GM12872 (cell line): ENCODE results near the gene SSBP3.

Experiments
- TF ChIP-seq, protein P1 (sequence below): IDR thresholded peaks from 3 replicates; pipeline ENCODE4 v1.5.1; 2011; ENCODE audit warnings: low read depth, mild to moderate bottlenecking, low read length, moderate library complexity; ENCODE audit not compliant: insufficient read depth

SSBP3 gene

DNA sequence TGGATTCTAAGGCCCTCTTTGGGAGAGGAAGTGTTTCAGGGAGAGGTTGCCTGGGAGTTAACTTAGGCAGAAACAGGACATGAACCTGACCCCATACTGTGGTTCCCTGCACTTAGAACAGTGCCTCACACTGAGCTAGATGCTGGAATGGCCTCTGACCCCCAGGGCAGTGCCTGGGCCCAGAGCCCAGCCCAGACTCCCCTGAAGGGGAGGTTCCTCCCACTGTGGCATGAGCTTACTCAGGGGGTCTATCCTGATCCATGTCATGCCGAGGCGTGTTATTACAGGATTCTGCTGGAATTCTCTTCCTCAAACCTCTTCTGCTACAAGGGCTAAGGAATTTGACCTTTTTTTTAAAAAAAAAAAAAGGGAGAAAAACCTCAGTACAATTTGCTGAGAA, 134.1 kb downstream of the SSBP3 start:
- TF ChIP-seq, protein P1, sequence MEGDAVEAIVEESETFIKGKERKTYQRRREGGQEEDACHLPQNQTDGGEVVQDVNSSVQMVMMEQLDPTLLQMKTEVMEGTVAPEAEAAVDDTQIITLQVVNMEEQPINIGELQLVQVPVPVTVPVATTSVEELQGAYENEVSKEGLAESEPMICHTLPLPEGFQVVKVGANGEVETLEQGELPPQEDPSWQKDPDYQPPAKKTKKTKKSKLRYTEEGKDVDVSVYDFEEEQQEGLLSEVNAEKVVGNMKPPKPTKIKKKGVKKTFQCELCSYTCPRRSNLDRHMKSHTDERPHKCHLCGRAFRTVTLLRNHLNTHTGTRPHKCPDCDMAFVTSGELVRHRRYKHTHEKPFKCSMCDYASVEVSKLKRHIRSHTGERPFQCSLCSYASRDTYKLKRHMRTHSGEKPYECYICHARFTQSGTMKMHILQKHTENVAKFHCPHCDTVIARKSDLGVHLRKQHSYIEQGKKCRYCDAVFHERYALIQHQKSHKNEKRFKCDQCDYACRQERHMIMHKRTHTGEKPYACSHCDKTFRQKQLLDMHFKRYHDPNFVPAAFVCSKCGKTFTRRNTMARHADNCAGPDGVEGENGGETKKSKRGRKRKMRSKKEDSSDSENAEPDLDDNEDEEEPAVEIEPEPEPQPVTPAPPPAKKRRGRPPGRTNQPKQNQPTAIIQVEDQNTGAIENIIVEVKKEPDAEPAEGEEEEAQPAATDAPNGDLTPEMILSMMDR = no peak

DNA sequence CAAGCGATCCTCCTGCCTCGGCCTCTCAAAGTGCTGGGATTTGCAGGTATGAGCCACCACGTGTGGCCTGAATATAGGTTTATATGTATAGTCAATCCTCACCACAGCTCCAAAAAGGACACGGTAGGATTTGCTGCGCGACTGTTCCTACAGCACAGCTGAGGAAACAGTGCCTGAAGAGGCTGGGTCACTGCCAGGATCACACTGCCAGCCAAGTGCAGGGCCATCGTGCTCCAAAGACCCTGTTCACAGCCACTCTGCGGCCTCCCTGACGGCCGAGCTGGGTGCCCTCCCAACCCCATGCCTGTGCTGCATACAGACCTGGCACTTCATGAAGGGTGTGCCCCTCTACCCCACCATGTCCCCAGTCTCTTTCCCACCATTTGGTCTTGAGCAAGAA, 134.9 kb downstream of the SSBP3 start:
- TF ChIP-seq, protein P1 = no peak

DNA sequence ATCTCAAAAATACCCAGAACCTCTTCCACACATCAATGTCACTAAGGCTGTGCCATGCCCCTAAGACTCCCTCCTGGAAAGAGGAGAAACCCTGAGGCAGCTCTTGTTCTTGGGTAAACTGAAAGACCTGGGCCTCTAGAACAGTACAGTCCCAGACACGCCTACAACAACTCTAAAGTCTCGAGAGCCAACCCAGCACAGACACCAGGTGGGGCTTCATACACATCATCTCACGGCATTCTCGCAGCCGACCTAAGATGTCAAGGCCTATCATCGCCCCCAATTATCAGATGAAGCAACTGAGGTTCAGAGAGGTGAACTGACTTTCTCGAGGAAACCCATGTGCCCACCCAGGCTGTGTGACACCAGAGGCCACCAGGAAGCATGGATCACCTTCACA, 135.7 kb downstream of the SSBP3 start:
- TF ChIP-seq, protein P1 = no peak

DNA sequence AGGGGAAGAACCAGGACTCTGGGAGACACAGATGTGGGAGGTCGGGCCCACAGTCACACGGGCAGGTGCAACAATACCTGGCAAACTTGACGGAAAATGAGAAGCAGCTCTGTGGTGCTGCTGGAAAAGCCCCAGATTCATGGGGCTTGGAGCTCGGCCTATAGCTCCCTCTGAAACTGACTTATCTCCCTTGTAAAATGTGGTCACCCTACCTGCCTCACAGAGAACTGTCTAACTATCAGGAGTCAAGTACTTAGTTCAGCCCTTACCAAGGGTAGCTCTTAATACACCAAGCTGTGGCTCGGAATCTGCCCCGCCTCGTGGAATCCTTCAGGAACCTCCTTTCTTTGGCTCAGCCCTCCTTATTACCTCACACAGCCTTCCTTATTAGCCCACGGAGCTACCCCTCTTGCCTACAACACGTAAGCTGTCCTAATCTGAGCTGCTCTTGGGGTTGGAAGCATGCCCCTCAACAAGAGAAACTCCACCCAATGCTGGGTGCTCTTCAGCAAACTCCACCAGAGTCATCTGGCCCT, 137.4 kb downstream of the SSBP3 start:
- TF ChIP-seq, protein P1 = no peak

GRCh38 chr1:54267815-54268761, 138.1 kb downstream of the SSBP3 start:
- TF ChIP-seq, protein P1 = no peak

DNA sequence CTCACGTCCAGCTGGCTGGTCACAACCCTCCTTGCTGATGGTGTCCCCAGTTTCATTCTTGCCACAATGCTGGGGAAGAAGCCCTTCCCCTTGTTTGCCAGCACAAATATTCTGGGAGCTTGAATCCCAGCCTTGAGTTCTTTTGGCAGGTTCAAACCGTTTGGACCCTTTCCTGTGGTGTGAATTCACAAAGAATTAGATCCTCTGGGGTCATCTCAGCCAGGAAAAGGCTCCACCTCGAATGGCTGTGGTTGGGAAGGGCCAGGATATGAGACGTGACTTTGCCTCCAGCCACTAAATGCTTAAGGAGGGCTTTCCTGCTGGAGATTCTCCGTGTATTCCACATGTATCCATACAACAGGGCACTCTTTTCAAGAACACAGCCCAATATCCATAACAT, 139.3 kb downstream of the SSBP3 start:
- TF ChIP-seq, protein P1 = no peak

GRCh38 chr1:54266195-54266594, 140.0 kb downstream of the SSBP3 start:
- TF ChIP-seq, protein P1 = no peak
